CD4-positive, alpha-beta T cell treated with Interleukin-12 subunit alpha and Interleukin-12 subunit beta, for 1 hour (primary cell): ENCODE measurements around the gene DGKE.

ENCODE experiments used
- DNase-seq: peaks from one replicate; pipeline ENCODE4 v3.0.0-alpha.2; 2020

DGKE gene

DNA sequence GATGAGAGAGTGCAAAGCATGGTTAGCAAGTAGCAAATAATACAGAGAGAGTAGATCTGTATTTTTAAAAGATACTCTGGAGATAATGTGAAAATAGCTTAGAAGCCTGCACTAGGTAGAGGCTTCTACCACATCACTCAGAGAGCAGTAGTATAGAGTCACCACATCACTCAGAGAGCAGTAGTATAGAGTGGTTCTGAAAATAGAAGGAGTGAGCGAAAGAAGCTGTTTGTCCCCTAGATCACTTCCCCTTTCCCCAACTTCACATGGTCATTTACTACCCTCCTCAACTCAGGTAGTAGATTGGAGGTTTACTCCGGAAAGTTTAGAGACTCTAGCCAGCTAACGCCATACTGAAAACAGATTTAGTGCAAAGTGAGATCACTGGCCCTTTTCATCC, 17.1 kb downstream of the DGKE start:
- DNase-seq = no peak

DNA sequence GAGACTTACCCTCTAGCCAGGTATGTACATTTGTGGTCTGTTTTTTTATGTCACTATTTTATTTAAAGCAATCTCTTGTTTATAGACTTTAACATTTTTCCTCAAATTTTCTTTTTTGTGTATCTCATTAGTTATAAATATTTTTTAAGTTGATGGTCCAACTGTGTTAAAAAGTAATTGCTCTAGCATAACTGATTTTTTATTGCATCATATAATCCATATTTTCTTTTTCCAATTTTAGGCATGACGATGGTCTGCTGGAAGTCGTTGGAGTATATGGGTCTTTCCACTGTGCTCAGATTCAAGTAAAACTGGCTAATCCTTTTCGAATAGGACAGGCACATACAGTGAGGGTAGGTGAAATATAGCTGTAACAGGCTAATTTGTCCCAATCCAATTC, 27.9 kb downstream of the DGKE start:
- DNase-seq = no peak

GRCh38 chr17:56863974-56864373, 30.0 kb downstream of the DGKE start:
- DNase-seq = no peak

DNA sequence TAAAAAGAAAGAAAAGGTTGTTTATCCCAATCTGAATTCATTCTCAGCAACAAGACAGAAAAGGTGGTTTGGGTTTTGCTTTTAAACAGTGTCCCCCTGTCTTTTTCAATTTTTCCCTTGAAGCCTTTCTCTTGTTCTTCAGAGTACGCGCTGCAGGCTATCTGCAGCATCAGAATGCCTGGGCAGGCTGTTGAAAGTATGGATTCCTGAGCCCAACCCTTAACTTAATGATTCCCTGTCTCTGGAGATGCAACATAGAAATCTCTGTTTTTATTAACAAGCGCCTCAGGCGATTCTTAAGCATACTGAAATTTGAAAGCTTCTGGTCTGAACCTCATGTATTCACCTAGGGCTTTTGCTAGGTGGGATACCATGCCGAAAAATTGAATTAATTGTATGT, 32.1 kb downstream of the DGKE start:
- DNase-seq = no peak

DNA sequence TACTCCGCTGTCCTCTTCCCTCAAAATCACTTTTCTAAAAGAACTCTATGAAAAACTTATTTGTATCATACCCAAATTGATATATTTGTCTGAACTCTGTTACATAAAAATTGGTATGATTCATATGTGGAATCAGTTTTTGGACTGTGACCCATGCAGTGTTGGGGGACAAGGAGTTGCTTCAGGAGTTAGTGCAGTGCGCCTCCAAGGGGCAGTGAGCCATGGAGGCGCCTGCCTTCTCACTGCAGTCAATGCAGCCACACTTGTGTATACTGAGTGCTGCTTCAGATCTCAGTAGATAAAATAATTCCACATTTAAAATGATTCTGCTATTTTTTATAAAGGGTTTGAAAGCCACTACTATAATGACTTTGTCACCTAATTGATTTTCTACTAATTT, 32.5 kb downstream of the DGKE start:
- peak; percentile 5 for DNase-seq

GRCh38 chr17:56867948-56868376, 34.0 kb downstream of the DGKE start:
- no peak for DNase-seq

- DNase-seq = no peak
Measured at GRCh38 chr17:56868716-56869115, 34.8 kb downstream of the DGKE start.

- DNase-seq = no peak
Measured at GRCh38 chr17:56870081-56870651, 36.2 kb downstream of the DGKE start.

DNA sequence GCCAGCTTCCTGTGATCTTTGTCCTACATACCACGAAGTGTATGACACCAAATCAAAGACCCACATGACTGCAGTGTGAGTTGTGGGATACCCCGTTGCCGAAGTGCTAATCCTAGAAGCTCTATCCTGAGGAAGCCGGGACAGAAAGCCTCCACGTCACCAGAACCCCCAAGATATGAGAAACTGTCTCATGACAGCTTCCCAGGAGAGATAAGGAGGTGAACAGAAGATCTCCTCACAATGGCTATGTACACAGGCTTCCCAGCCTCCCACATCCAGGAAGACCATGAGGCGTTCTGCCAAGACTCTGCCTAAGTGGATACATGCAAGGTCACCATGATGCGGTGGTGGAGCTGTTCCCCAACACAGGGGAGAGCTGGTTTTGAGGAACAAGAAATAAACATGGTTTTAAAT, 42.8 kb downstream of the DGKE start:
- DNase-seq = no peak

- DNase-seq = no peak
Measured at GRCh38 chr17:56879280-56879679, 45.3 kb downstream of the DGKE start.

DNA sequence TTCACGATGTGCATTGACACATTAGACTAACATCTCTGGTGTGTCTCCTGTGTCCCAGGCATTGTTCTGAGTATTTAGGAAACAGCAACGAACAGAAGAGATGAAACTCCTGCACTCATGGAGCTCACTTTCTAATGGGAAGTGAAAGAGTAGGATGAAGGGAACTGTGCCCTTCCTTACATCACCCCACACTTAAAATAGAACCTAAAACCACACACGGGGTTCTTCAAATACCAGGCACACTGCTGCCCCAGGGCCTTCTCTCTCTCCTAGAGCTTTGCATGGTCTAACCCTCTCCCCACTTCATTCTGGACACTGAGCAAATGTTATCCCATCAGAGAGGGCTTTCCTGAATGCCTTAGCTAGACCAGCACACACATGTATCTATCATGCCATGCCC, 46.2 kb downstream of the DGKE start:
- DNase-seq = no peak

DNA sequence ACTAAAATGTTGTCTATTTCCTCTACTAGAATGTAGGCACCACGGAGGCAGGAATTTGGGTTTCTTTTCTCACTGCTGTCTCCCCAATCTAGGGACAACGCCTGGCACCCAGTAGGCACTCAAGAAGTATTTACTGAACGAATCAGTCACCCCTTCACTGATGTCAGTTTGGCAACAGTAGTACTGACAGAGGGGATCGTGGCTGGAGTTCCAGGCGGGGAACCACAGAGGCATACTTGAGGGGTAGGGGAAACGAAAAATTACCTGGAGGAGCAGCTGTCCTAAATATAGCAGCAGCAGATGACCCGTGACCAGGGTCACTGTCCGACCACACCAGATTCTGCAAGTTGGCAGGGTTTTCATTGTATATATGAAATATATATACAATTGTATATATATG, 46.6 kb downstream of the DGKE start:
- DNase-seq = no peak

GRCh38 chr17:56881685-56882295, 47.8 kb downstream of the DGKE start:
- DNase-seq = no peak

- DNase-seq = no peak
Measured at GRCh38 chr17:56883616-56884015, 49.7 kb downstream of the DGKE start.

GRCh38 chr17:56884483-56885311, 50.7 kb downstream of the DGKE start:
- DNase-seq = no peak

- DNase-seq = no peak
Measured at GRCh38 chr17:56885312-56885657, 51.3 kb downstream of the DGKE start.

GRCh38 chr17:56886288-56886731, 52.4 kb downstream of the DGKE start:
- DNase-seq = no peak

DNA sequence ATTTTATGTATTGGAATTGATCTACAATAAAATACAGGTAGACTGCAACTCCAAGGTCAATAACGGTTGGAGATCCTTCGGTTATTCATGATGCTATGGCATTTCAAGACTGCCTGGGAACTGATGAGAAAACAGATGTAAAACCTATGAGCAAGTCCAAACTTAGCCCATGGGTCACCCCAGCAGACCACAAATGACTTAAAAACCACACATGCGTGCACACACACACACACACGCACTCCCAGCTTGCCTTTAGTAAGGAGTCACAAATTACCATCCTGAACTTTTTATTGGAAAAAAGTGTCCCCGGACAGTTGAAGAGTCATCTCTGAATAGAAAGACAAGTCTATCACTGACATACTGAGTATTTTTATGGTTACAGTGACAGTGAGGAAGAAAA, 53.2 kb downstream of the DGKE start:
- no peak for DNase-seq

- no peak for DNase-seq
Measured at GRCh38 chr17:56887552-56888467, 53.9 kb downstream of the DGKE start.

GRCh38 chr17:56890390-56890789, 56.4 kb downstream of the DGKE start:
- no peak for DNase-seq

DNA sequence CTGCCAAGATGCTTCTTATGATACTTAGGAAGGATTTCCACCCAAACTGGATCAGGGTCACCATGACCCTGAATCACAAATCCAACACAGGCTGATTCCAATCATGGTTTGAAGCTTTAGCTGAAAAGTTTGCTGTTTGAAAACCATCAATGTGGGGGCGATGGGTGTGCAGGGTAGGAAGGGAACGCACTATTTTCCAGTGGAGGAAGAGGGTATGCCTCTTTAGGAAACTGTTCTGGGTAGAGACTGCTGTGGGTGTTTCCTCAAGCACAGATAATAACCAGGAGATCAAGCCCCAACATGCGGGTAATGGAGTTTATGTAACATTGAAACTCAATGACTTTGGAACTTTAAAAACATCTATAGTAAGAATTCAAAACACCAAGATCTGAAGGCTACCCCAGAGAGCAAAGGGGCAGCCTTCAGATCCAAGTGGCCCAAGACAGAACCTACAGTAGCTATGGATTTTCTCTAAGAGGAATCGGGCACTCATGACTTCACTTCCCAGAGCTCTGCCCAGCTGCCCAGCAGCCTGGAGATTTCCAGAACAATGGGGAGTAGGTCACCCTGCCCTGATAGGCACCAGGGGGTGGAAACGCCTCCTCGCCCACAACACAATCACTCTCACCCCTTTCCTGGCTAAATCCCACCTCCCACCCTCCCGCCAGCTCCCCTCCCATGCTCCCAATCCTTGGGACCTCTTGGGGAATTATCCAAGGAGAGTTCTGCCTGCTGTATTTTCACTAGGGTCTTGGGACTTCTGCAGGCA, 57.1 kb downstream of the DGKE start:
- DNase-seq = no peak

- DNase-seq = peak; percentile 51
Measured at GRCh38 chr17:56891751-56892150, 57.8 kb downstream of the DGKE start.
